SKM-1 treated with dmso at 0.1 percent for 144 hours (cell line): Measurements from ENCODE around the gene MARCHF3.
"Not testable (repeated sequence)": the region's sequence is repeated elsewhere in the genome, so short reads cannot be mapped to it uniquely, and the experiment has no call there.

ENCODE experiments used
- DNase-seq: peaks from one replicate; lab custom pipeline; 2025; ENCODE audit not compliant: unreplicated experiment; lab: John Stamatoyannopoulos, UW

Gene MARCHF3, protein sequence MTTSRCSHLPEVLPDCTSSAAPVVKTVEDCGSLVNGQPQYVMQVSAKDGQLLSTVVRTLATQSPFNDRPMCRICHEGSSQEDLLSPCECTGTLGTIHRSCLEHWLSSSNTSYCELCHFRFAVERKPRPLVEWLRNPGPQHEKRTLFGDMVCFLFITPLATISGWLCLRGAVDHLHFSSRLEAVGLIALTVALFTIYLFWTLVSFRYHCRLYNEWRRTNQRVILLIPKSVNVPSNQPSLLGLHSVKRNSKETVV

DNA sequence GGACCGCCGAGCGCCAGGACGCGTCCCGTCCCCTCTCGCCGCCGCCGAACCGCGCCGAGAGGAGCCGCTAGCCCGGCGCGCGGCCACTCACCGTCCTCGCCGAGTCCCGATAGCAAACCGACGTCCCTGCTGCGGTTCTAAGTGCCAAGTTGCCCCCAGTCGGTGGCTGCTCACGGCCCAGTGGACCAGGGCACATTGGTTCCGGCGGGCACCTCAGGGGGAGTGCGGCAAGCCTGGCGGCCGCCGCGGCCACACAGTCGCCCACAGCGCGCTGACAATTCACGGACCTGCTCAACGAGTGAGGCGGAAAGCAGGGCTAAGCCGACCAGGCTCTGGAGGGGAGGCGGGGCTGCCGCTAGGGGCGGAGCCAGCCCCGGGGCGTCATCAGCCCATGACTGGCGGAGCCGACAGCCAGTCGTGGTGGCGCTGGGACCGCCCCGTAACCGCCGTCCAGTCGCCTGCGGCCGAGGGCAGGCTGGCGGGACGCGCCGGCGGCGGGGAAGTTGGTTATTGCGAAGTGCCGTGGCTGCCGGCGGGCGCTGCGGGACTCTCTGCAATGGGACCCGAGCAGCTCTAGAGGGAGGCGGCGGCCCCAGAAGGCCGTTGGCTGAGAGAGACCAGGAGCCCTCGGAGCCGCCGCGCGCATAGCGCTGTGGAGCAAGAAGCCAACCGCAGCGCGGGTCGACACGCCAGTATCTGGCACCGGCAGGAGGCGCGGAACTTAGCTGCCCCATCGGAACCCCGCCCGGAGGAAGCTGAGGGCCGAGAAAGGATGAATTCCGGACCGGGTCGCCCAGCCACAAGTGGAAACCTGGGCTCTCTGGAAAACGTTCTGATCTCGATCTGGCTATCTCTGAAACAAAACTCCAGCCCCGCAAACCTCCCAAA lies at the start of gene MARCHF3:
TSS of gene MARCHF3 (minus strand) at position 300 of the 888 bp plus-strand sequence. CDS start 112,387 bp downstream, outside the sequence.
- DNase-seq: peak; percentile 95

DNA sequence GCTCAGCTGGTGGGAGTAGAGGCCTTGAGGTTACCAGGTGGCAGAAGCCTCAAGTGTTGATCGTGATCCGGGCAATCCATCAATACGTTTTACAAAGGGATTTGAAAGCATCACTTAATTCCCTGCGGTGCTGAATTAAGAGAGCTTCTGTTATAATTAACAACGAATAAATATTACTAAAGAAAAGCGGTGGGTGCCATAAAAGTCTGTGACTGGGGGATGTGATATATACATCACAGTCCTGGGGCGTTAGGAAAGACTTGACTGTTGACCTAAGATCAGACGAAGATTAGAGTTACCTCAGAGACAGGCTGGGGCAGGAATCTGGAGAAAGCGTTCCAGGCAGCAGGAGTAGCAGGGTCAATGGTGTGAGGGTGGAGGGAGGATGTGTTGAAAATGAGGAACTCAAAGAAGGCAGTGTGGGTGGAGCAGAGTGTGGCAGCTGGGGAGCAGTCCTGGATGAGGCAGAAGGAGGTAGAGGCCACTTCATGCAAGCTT lies 49.7 kb upstream of the MARCHF3 start:
- DNase-seq: peak; percentile 86

DNA sequence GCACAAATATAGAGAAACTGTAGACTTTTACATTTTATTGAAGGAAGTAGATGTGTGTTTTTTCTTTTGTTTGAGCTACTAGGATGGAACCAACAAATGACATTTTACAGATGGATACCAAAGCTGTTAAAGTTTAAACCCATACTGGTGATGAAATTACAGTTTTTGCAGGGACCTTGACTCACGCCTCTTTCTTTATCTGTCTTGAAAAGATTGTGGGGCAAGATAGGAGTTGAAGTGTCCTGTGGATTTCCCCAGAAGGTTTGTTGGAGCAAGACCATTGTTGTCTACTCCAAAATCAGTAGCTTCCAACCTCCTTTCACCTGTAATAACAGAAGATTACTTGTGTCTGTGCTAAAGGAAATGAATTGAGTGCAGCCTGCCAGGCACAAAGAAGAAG lies 47.0 kb upstream of the MARCHF3 start:
- DNase-seq: no peak

DNA sequence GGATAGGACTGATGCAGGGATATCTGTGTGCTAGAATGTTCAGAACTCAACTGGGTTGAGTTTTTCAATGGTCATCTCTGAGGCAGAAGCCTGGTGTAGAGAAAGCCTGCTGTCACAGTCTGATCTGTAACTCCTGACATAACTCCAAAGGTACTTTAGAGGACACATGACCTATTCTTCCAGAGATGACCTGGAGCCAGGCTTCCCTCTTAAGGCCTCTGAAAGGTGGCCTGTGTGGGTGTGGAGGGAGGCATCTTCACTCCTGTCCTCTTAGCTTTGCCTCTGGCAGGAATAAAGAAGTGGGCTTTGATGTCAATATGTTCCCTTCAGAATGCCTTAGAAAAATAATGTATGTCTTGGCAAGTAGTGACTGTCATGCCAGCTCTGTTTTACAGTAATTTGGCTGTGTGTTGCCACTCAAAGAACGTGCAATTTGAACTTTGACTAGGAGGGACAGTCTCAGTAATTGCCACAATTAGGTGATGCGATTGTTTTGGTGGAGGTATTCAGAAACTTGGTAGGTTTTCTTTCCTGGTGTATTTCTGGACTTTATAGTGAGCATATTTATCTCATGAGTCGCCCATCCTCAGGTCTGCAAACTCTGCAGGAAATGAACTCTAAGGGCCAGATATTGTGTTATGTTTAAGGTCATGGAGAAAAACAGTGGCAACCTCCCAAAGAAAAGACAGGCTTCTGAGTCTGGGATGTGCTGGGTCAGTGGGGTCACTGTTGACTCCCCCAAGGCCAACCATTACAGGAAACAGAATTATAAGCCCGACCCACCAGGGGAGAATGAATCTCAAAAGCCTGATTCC lies 46.2 kb upstream of the MARCHF3 start:
- DNase-seq: no peak

DNA sequence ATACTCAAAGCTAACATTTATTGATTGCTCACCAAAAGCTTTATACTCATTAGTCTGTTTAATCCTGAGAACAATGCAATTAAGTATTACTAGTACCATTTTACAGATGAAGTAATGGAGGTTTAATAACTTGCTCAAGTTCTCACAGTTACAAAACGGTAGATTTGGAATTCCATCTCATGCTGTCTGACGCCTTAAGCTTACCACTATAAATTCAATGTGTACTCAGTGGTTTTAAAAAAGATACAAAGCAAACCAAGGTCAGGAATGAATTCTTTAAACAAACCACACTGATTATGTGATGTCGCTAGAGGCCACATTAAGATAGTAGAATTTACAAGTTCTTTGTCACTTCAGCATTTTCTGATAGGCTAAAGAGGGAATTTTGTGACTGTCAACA lies 44.1 kb upstream of the MARCHF3 start:
- no peak for DNase-seq

DNA sequence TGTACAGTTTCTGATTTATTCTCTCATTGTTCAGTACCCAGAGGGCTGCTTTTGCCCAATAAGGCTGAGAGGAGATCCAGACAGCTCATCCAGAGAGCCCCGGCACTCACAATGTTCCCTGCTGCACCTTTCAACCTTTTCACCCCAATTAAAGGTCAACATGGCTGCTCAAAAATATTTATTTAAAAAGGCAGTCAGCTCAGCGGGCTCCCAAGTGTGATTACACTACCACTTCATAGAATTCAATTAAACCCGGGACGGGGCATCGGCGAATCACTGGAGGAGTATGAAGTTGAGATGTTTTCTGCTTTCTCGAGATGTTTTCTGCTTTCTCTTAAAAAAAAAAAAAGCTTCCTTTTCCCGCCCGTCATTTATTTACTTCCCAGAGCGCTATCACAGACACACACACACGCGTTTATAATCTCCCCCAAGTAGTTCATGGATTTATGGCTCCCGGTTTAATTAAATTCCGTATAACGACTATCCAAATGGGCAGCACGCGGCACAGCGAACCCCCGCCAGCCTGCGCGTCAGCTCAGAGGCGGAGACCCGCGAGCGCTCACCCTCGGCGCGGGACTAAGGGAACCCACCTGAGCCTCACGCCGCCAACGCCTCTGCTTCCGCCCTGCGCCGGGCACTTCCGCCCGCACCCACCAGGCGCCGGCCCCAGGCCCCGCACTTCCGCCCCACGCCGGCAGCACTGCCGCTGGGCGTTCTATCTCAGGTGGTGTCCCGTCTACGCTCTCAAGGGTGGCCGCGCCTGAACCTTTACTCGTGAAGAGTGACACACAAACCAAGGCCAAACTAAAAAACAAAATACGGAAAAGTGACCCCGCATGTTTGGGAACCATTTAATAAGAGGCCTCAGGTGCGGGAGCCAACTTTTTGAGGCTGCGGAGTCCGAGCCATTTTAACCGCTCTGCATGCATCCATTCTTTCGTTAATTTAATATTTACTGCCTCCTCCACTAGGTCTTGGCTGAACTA lies 42.8 kb upstream of the MARCHF3 start, which contains the start of gene C5orf63:
TSS of gene C5orf63 (minus strand) at position 642 of the 986 bp plus-strand sequence. CDS start 14,507 bp downstream, outside the sequence.
- DNase-seq: peak; percentile 42

DNA sequence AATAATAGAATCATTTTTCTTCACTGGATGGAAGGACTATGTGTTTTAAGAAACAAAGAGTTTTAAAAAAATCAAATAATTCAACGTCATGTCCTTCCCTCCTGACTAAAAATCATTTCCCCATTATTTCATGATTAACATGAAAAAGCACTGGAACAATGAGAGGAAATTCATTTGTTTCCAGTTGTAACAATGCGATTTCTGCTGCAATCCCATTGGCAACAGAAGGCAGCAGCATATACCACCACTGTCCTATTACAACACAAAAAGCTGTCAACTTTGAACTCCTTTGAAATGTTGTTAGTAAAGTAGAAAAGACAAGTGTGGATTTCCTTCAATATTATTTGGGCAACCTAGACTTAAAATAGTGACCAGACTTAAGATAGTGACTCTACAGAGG lies 39.9 kb upstream of the MARCHF3 start:
- no peak for DNase-seq

DNA sequence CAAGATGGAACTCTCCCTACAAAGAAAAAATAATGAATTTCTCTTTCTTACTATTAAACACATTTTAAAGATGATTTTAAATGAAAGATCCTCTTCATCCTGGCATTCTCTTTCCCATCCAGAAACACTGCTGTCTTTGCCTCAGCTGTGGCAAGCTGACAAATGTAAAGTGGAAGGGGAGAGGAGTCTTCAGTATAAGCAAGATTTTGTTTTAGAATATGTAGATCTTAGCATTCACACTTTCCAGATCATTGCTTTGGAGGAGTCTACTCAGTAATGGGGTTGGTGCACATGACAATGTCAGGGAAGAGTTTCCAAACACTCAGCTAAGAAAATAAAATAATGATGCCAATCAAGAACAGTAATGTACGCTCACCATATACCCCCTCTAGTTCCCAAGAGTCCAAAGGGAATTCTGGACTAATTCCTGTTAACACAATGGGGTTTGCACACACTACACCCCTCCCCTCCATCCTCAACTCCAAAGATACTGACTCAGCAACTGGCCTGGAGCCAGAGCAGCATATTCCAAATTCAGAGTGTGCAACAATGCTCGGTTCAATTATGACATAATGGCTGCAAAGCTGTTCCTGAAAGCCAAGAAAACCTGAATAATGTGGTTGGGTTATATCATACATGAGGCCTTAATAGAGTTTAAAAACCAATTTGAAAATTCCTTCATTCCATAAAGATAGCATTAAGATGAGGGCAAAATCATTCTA lies 38.3 kb upstream of the MARCHF3 start:
- no peak for DNase-seq

DNA sequence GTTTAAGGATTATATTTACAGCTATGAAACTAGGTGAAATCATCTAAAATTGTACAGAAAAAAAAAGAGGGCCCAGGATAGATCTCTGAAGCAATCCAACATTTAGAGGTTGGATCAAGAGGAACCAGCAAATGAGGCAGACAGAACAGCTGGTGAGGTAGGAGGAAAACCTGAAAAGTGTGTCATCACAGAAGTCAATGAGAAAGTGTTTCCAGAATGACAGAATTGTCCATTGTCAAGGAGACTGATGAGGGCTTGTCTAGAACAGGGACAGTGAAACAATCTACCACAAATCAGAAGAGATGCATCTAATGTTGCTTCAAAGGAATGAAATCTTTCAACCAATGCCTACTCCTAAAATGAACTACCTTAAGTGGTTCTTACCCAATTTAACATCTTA lies 36.4 kb upstream of the MARCHF3 start:
- no peak for DNase-seq

DNA sequence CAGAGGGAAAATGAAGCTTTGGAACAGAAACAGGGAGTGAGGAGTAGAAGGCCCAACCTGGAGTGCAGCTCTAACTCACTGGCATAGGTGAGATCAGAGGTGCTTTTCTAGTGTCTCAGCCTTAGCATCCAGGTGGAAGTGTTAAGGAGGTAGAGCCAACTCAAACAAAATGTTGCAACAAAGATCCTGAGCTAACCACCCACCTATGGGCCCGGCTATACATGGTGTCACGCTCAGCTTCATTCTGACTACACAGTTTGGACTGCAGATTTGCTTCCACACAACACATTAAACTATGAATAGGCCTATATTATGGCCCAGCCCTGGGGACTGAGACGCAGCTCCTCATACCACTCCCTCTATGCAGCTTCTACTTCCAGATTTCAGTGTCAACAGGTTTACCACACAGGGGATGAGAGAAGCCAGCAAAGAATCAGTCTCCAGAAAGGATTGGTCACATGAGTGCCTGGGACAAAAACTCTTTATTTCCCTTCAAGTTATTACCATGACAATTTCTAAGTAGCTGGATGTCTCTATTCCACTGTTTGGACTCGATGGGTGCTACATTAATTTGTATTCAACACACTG lies 34.0 kb upstream of the MARCHF3 start:
- DNase-seq: no peak

DNA sequence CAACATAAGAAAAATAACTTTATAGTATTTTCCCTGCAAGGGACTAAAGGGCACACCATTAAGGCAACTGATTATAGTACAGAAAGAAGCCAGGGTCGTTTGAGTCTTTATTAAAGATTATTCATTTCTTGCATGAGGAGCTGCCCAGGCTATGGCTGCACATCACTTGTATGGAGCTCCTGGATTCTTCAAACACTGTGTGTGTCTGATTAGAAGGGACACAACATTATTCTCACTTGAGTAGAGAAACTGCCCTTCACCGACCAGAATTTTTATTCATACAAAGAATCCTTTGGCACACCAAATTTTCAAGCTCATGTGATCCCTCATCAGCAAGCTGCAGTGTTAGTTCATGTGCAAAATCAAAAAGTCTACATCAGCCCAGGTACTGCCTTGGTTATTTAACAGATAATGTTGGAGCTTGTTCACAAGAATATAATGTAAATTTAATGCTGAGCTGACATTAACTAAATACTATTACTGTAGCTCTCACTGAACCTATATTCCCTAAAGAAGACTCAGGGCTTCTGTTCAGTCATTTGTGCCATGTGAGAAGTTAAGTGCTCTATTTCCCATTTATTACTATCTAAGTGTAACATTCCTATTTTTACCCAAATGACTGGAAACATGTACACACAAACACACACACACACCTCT lies 33.0 kb upstream of the MARCHF3 start:
- no peak for DNase-seq

DNA sequence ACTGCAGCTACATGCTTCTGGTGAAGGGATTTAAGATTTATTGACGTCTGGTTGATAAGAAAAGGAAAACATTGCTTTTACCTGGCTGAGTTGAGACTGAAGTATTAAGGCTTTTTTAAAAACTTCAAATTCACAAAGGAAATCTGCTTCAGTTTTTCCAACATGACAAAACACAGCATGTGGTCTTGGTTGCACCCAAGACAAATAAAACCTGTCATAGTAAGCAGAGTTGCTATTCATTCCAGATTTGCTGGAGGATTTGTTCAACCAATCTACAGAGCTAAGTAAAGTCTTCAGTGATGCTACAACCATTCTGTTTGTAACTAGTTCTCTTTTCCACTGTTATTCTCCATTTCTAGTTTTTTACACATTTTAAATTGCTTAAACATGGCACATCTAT lies 31.6 kb upstream of the MARCHF3 start:
- DNase-seq: no peak

DNA sequence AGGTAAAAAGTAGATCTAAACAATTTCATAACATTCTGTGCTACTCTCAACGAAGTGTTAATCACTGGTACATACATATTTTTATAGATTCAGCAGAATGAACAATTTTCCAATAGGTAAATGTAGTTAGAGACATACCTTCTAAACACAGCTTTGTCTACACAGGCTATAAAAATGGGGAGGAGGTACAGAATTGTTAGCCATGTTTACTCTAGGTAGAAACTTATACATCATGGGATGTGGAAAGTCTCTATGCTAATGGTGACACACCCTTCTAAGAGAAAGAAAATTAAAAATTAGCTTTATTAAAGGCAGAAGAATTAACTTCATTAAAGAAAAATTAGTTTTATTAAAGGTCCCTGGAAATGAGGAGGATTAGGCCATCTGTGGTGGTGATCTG lies 31.2 kb upstream of the MARCHF3 start:
- DNase-seq: no peak

DNA sequence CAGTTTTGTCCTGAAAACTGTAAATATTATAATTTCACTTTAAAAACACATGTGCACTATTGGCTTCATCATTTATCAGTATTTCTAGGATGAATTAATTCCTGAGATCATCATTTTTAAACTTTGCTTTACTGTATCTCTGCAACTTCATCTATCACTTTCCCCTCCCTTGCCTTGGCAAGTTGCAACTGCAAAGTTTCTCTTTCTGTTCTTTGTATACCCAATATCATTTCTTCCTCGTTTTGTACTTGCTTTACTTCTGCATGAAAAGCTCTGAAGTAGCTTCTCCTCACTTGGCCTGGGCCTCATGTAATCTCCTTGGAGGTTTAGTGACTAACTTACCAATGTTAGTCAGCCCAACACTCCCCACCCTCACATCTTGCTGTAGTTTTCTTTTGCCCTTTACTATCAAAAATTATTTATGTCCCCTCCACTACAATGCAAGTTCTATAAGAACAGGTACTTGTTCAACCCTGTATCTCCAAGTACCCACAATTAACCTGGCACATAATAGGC lies 30.2 kb upstream of the MARCHF3 start:
- no peak for DNase-seq

DNA sequence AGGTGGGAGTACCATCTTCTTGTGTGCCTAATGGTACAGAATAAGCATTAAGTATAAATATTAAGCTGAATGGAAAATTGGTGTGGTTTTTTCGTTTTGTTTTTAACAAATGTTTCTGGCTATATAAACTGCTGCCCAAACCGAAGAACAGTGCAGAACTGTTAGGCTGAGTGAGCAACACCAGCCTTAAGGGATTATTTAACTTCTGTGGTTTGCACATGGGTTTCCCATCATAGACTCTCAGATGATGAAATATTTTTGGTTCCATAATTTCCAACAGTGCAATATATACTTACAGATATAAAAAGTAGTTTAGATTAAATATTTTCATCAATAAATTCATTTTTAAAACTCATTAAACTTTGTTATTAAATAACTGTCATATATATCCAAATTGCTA lies 26.5 kb upstream of the MARCHF3 start:
- peak; percentile 34 for DNase-seq

DNA sequence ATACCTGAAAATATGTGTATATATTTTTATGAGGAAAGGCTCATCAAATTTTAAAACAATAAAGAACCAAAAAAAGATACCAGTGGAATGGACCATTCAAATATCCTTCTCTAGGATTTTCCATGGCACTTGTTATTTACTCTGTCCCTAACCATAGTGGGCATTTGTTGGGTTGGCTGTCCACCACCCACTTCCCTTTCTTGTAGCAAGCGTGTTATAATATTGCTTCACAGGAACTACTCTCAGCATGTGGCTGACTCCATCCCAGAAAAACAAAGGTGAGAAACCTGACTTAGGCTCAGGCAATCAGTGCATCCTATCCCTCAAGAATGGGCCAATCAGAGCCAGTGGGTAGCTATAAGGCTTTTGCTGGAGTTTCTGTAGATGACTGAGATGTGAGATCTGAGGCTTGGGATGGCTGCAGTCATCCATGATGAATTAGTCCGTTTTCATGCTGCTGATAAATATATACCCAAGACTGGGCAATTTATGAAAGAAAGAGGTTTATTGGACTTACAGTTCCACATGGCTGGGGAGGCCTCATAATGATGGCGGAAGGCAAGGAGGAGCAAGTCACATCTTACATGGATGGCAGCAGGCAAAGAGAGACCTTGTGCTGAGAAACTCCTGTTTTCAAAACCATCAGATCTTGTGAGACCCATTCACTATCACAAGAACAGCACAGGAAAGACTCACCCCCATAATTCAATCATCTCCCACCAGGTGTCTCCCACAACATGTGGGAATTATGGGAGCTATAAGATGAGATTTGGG lies 25.7 kb upstream of the MARCHF3 start:
- peak; percentile 5 for DNase-seq

DNA sequence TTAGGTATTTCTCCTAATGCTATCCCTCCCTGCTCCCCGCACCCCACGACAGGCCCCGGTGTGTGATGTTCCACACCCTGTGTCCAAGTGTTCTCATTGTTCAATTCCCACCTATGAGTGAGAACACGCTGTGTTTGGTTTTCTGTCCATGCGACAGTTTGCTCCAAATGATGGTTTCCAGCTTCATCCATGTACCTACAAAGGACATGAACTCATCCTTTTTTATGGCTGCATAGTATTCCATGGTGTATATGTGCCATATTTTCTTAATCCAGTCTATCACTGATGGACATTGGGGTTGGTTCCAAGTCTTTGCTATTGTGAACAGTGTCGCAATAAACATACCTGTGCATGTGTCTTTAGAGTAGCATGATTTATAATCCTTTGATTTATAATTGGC lies 23.2 kb upstream of the MARCHF3 start:
- DNase-seq: not testable (repeated sequence)
